ENCODE data around the gene LINC01488. TPM values are rescaled to one million over a fixed set of nuclear protein-coding genes. Genes with fewer than 3 reads are reported as not detected.
A peak's percentile ranks its signal among the peaks of the same experiment; 100 is the strongest.

LINC01488 gene
- polyA plus RNA-seq, 1 of the 3 experiments (the other 2 are of a cell fraction) = not detected

DNA sequence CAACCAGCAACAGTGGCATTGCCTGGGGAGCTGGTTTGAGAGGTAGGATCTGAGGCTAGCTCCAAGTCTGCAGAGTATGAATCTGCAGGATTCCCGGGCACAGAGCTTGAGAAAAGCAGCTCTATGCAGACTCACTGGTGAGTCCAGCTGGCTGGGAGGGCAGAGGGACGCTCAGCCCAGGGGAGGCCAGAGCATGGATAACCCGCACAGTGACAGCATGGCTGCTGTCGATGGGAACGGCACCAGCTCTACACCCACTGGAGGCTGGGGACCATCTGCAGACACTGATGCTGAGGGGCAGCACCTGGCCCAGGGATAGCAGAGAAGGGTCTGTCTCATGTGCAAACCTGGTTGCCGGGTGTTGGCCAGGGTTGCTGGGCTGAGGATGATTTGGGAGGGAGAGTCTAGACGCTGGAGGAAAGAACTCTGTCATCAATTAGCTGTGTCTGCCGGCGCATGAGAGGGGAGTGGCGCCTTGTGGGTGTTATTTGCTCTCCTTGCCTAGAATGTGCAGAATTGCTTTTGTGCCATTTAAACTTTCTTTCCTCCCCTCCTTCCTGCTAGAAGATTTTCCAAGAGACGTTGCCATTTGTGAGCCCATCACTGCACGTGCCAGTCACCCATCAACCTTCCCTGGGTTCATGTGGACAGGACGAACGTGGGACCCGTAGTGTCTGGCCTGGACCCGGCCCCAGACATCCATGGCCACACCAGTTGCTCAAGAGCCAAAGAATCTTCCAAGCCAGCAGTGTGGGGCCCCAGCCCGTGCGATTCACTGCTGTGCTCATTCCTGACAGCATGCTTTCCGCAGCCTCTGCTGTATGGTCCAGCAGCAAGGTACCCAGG is 19.1 kb upstream of the LINC01488 start:
- DNase-seq = no peak
- TF ChIP-seq YY1 (IDR thresholded peaks at IDR 0.05; ENCODE audit: low read depth) (no peak), GABPA (IDR thresholded peaks at IDR 0.05; ENCODE audit: low read depth) (no peak), CHD2 (IDR thresholded peaks at IDR 0.05; ENCODE audit: low read length, partially characterized antibody) (no peak)
- TF ChIP-seq, protein P1, sequence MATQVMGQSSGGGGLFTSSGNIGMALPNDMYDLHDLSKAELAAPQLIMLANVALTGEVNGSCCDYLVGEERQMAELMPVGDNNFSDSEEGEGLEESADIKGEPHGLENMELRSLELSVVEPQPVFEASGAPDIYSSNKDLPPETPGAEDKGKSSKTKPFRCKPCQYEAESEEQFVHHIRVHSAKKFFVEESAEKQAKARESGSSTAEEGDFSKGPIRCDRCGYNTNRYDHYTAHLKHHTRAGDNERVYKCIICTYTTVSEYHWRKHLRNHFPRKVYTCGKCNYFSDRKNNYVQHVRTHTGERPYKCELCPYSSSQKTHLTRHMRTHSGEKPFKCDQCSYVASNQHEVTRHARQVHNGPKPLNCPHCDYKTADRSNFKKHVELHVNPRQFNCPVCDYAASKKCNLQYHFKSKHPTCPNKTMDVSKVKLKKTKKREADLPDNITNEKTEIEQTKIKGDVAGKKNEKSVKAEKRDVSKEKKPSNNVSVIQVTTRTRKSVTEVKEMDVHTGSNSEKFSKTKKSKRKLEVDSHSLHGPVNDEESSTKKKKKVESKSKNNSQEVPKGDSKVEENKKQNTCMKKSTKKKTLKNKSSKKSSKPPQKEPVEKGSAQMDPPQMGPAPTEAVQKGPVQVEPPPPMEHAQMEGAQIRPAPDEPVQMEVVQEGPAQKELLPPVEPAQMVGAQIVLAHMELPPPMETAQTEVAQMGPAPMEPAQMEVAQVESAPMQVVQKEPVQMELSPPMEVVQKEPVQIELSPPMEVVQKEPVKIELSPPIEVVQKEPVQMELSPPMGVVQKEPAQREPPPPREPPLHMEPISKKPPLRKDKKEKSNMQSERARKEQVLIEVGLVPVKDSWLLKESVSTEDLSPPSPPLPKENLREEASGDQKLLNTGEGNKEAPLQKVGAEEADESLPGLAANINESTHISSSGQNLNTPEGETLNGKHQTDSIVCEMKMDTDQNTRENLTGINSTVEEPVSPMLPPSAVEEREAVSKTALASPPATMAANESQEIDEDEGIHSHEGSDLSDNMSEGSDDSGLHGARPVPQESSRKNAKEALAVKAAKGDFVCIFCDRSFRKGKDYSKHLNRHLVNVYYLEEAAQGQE (IDR thresholded peaks at IDR 0.05; ENCODE audit: low read depth, low read length) = no peak
- TF ChIP-seq, protein P2, sequence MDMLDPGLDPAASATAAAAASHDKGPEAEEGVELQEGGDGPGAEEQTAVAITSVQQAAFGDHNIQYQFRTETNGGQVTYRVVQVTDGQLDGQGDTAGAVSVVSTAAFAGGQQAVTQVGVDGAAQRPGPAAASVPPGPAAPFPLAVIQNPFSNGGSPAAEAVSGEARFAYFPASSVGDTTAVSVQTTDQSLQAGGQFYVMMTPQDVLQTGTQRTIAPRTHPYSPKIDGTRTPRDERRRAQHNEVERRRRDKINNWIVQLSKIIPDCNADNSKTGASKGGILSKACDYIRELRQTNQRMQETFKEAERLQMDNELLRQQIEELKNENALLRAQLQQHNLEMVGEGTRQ (IDR thresholded peaks at IDR 0.05; ENCODE audit: borderline replicate concordance, low read depth, low read length) = no peak
- TF ChIP-seq, protein P3, sequence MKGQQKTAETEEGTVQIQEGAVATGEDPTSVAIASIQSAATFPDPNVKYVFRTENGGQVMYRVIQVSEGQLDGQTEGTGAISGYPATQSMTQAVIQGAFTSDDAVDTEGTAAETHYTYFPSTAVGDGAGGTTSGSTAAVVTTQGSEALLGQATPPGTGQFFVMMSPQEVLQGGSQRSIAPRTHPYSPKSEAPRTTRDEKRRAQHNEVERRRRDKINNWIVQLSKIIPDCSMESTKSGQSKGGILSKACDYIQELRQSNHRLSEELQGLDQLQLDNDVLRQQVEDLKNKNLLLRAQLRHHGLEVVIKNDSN (IDR thresholded peaks at IDR 0.05; ENCODE audit: borderline replicate concordance, low read depth) = no peak
- ChIA-PET CTCF (interaction anchor here (1.0 kb wide), 1 partner anchor 181 kb away, joined by 3 read pairs; no protein-coding TSS in a partner anchor), POLR2A (no interaction called here)
- Histone ChIP-seq H3K79me2 (ENCODE audit: insufficient read depth) (no peaks in the 10 kb centered on the region), H3K4me2 (no peak overlapping the region), H4K20me1 (ENCODE audit: insufficient read depth) (no peaks in the 10 kb centered on the region), H3K4me1 (ENCODE audit: control insufficient read depth in 1 of 2, insufficient read depth in 2 of 2, low read depth in 1 of 2, low read length in 1 of 2) (peaks cover 0 to 10% of the 10 kb centered on the region in 2 experiments; a peak in 1 of 4 replicates), H3F3A (replicated peaks; ENCODE audit: insufficient read depth) (no peaks in the 10 kb centered on the region), H3K9me2 (no peaks in the 10 kb centered on the region), H3K4me3 (ENCODE audit: low read depth in 2 of 2, low read length in 1 of 2) (no peak overlapping the region), H3K36me3 (replicated peaks in 1 of 2; ENCODE audit: control insufficient read depth in 1 of 2, insufficient read depth in 2 of 2, low read length in 1 of 2) (no peaks in the 10 kb centered on the region), H3K9ac (no peak overlapping the region), H3K27me3 (ENCODE audit: insufficient read depth) (no peaks in the 10 kb centered on the region), H2AFZ (ENCODE audit: low read depth) (no peak overlapping the region), H3K9me3 (peaks cover 3% of the 10 kb centered on the region; the same call in 1 of the 2 replicates), H3K27ac (ENCODE audit: low read depth in 2 of 2, low read length in 1 of 2) (no peak overlapping the region)
- WGBS (ENCODE audit: low lambda C conversion rate) = 83% methylated on average over 15 of the region's 19 CpGs

DNA sequence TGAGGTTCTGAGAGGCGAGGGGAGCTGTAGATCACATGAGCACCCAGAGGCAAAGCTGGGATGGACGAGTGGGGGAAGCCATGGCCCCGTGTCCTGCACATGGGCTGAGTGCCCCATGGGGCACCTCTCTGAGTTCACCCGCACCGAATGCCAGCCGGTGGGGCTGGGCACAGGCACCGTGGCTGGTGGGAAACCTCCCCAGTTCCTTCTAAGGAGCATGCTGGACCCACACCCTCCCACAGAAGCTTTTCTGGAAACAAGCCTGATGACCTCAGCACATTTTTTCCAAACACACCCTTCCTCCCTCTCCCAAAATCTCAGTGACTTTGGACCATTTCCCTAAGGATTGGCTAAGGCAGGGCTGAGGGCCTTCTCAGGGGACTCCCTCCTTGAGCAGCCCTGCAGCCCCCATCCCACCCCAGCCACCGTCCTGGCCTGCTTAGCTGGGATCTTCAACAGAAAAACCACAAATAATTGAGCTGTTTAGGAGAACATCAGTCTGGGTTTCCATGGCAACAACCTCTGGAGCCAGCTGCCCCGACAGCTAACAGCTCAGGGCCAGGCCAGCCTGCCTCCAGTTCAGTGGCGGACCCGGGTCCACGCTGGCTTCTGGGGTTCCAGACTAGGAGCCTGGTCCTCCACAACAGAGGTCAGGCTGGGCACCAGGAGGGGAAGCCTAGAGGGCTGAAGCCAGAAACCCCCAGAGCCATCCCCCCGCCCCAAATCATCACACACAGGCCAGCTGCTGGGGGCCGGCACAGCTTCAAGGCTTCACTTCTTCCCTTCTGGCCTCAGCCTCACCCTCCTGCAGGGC is 18.1 kb upstream of the LINC01488 start:
- peaks cover 3% of the 10 kb centered on the region; the same call in 1 of the 2 replicates for H3K9me3 ChIP-seq
- H2AFZ ChIP-seq (ENCODE audit: low read depth) = no peak overlapping the region
- H3K4me1 ChIP-seq (ENCODE audit: control insufficient read depth in 1 of 2, insufficient read depth in 2 of 2, low read depth in 1 of 2, low read length in 1 of 2) = peaks cover 0 to 10% of the 10 kb centered on the region in 2 experiments; a peak in 1 of 4 replicates
- no peaks in the 10 kb centered on the region for H3K9me2 ChIP-seq
- H3K27me3 ChIP-seq (ENCODE audit: insufficient read depth) = no peaks in the 10 kb centered on the region
- 62% methylated on average over 3 of the region's 14 CpGs for WGBS (ENCODE audit: low lambda C conversion rate)
- ChIA-PET CTCF (interaction anchor here (0.8 to 1.1 kb wide), 3 partner anchors 10 to 179 kb away, joined by 3 read pairs; no protein-coding TSS in a partner anchor), POLR2A (no interaction called here)
- H3K79me2 ChIP-seq (ENCODE audit: insufficient read depth) = no peaks in the 10 kb centered on the region
- no peak overlapping the region for H3K4me3 ChIP-seq (ENCODE audit: low read depth in 2 of 2, low read length in 1 of 2)
- TF ChIP-seq, protein P4, sequence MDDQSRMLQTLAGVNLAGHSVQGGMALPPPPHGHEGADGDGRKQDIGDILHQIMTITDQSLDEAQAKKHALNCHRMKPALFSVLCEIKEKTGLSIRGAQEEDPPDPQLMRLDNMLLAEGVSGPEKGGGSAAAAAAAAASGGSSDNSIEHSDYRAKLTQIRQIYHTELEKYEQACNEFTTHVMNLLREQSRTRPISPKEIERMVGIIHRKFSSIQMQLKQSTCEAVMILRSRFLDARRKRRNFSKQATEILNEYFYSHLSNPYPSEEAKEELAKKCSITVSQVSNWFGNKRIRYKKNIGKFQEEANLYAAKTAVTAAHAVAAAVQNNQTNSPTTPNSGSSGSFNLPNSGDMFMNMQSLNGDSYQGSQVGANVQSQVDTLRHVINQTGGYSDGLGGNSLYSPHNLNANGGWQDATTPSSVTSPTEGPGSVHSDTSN (IDR thresholded peaks at IDR 0.05) = no peak
- TF ChIP-seq RFX5 (IDR thresholded peaks at IDR 0.05; ENCODE audit: low read length) = no peak
- no peaks in the 10 kb centered on the region for H3K36me3 ChIP-seq (replicated peaks in 1 of 2; ENCODE audit: control insufficient read depth in 1 of 2, insufficient read depth in 2 of 2, low read length in 1 of 2)
- no peaks in the 10 kb centered on the region for H4K20me1 ChIP-seq (ENCODE audit: insufficient read depth)
- H3F3A ChIP-seq (replicated peaks; ENCODE audit: insufficient read depth) = no peaks in the 10 kb centered on the region
- no peak overlapping the region for H3K4me2 ChIP-seq
- H3K9ac ChIP-seq = no peak overlapping the region
- peak; percentile 88 for DNase-seq
- no peak overlapping the region for H3K27ac ChIP-seq (ENCODE audit: low read depth in 2 of 2, low read length in 1 of 2)
